GM12878 (cell line): ENCODE results near the gene HIGD1C. TPM values are rescaled to one million over a fixed set of nuclear protein-coding genes. Genes with fewer than 3 reads are reported as not detected.
A peak's percentile ranks its signal among the peaks of the same experiment; 100 is the strongest.

Experiments used
- CHD1 ChIP-seq: IDR thresholded peaks from 2 replicates; pipeline ENCODE4 v1.6.1; 2012; ENCODE audit warnings: low read depth, low read length, improper control_type of control experiment
- EP300 ChIP-seq, 2 experiments: fragments of 150-350 bp in 1 of 2; IDR thresholded peaks; 2 replicates each; pipeline ENCODE4 v1.6.1; 2011 to 2012; ENCODE audit warnings: low read depth in 2 of 2, low read length in 2 of 2, borderline replicate concordance in 1 of 2, improper control_type of control experiment in 1 of 2, inconsistent platforms in 1 of 2; ENCODE audit not compliant: control insufficient read depth in 1 of 2
- GATAD2B ChIP-seq: fragments of 450-650 bp; conservative IDR thresholded peaks from 2 replicates; pipeline ENCODE4 v1.6.1; 2017; ENCODE audit warnings: low read depth, mild to moderate bottlenecking, moderate library complexity
- HCFC1 ChIP-seq: fragments of 150-350 bp; IDR thresholded peaks from 2 replicates; pipeline ENCODE4 v1.6.1; 2014; ENCODE audit warnings: low read length
- MTA3 ChIP-seq: IDR thresholded peaks from 2 replicates; pipeline ENCODE4 v1.6.1; 2012; ENCODE audit warnings: low read length, inconsistent platforms, borderline replicate concordance
- NKRF ChIP-seq: fragments of 450-650 bp; conservative IDR thresholded peaks from 2 replicates; pipeline ENCODE4 v1.6.1; 2017; ENCODE audit warnings: mild to moderate bottlenecking, moderate library complexity
- PRDM15 ChIP-seq: fragments of 450-650 bp; formaldehyde crosslinking; IDR thresholded peaks from 2 replicates; pipeline ENCODE4 v1.4.0; 2020; ENCODE audit warnings: mild to moderate bottlenecking, moderate library complexity
- RELB ChIP-seq: fragments of 450-650 bp; IDR thresholded peaks from 2 replicates; pipeline ENCODE4 v1.6.1; 2017; ENCODE audit warnings: low read depth, mild to moderate bottlenecking, moderate library complexity
- ZNF622 ChIP-seq: fragments of 450-650 bp; IDR thresholded peaks from 2 replicates; pipeline ENCODE4 v1.6.1; 2017; ENCODE audit warnings: mild to moderate bottlenecking, inconsistent platforms
- polyA plus RNA-seq, 11 experiments: library from polyadenylated mRNA; depleted of rRNA in 4 of 11; unstranded in 6 of 11; stranded (reverse) in 5 of 11; fragments of >200 nt; fragmentation: Nextera tagmentation in 4 of 11; fragmentation: Illumina TruSeq in 1 of 11; extraction: Ambion mirVana in 4 of 11; extraction: Trizol in 1 of 11; gene quantifications; 1 replicate in 1 of 11; 2 replicates in 10 of 11; pipeline versions ENCODE4 v1.2.1 to v1.2.3, GENCODE V29; 2011 to 2016; ENCODE audit warnings: inconsistent platforms in 2 of 11, missing spikeins in 2 of 11, low read depth in 1 of 11
- total RNA-seq, 4 experiments: library from RNA; depleted of rRNA in 3 of 4; stranded (reverse); fragments of >200 nt in 3 of 4; fragmentation: Illumina TruSeq in 1 of 4; extraction: Trizol in 1 of 4; gene quantifications; 2 replicates each; pipeline versions ENCODE4 v1.2.1 to v1.2.3, GENCODE V29; 2013 to 2021
- TF ChIP-seq, protein P1 (sequence below): IDR thresholded peaks from 2 replicates; pipeline ENCODE4 v1.6.1; 2012; ENCODE audit warnings: improper control_type of control experiment, low read depth, low read length; ENCODE audit not compliant: insufficient replicate concordance
- TF ChIP-seq, protein P2 (sequence below): fragments of 450-650 bp; IDR thresholded peaks from 2 replicates; pipeline ENCODE4 v1.6.1; 2018; ENCODE audit warnings: mild to moderate bottlenecking, low read depth, moderate library complexity; ENCODE audit not compliant: partially characterized antibody

Gene HIGD1C
- total and polyA plus RNA-seq, 10 of the 15 experiments (the other 5 are each of a cell fraction or from before 2014, with no cell fraction given), result not detected

GRCh38 chr12:50924439-50925341 lies 27.7 kb upstream of the HIGD1C start (continued):
- TF ChIP-seq NKRF, result no peak; the same call in 1 of the 2 replicates
- no peak for TF ChIP-seq GATAD2B
- peak; percentile 17; the same call in 1 of the 2 replicates for TF ChIP-seq RELB
- TF ChIP-seq EP300 (IDR thresholded peaks at IDR 0.05; ENCODE audit: borderline replicate concordance in 1 of 2, control insufficient read depth in 1 of 2, low read depth in 2 of 2, low read length in 2 of 2), result peak; percentile 61 to 71; a peak in 3 of 4 replicates
- no peak for TF ChIP-seq HCFC1
- TF ChIP-seq, protein P1, sequence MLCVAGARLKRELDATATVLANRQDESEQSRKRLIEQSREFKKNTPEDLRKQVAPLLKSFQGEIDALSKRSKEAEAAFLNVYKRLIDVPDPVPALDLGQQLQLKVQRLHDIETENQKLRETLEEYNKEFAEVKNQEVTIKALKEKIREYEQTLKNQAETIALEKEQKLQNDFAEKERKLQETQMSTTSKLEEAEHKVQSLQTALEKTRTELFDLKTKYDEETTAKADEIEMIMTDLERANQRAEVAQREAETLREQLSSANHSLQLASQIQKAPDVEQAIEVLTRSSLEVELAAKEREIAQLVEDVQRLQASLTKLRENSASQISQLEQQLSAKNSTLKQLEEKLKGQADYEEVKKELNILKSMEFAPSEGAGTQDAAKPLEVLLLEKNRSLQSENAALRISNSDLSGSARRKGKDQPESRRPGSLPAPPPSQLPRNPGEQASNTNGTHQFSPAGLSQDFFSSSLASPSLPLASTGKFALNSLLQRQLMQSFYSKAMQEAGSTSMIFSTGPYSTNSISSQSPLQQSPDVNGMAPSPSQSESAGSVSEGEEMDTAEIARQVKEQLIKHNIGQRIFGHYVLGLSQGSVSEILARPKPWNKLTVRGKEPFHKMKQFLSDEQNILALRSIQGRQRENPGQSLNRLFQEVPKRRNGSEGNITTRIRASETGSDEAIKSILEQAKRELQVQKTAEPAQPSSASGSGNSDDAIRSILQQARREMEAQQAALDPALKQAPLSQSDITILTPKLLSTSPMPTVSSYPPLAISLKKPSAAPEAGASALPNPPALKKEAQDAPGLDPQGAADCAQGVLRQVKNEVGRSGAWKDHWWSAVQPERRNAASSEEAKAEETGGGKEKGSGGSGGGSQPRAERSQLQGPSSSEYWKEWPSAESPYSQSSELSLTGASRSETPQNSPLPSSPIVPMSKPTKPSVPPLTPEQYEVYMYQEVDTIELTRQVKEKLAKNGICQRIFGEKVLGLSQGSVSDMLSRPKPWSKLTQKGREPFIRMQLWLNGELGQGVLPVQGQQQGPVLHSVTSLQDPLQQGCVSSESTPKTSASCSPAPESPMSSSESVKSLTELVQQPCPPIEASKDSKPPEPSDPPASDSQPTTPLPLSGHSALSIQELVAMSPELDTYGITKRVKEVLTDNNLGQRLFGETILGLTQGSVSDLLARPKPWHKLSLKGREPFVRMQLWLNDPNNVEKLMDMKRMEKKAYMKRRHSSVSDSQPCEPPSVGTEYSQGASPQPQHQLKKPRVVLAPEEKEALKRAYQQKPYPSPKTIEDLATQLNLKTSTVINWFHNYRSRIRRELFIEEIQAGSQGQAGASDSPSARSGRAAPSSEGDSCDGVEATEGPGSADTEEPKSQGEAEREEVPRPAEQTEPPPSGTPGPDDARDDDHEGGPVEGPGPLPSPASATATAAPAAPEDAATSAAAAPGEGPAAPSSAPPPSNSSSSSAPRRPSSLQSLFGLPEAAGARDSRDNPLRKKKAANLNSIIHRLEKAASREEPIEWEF, result no peak
- no peak for TF ChIP-seq PRDM15 (CRISPR knock-in tag)
- no peak for TF ChIP-seq CHD1
- no peak; the same call in 1 of the 2 replicates for TF ChIP-seq MTA3
- TF ChIP-seq ZNF622, result no peak
- TF ChIP-seq, protein P2, sequence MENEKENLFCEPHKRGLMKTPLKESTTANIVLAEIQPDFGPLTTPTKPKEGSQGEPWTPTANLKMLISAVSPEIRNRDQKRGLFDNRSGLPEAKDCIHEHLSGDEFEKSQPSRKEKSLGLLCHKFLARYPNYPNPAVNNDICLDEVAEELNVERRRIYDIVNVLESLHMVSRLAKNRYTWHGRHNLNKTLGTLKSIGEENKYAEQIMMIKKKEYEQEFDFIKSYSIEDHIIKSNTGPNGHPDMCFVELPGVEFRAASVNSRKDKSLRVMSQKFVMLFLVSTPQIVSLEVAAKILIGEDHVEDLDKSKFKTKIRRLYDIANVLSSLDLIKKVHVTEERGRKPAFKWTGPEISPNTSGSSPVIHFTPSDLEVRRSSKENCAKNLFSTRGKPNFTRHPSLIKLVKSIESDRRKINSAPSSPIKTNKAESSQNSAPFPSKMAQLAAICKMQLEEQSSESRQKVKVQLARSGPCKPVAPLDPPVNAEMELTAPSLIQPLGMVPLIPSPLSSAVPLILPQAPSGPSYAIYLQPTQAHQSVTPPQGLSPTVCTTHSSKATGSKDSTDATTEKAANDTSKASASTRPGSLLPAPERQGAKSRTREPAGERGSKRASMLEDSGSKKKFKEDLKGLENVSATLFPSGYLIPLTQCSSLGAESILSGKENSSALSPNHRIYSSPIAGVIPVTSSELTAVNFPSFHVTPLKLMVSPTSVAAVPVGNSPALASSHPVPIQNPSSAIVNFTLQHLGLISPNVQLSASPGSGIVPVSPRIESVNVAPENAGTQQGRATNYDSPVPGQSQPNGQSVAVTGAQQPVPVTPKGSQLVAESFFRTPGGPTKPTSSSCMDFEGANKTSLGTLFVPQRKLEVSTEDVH, result no peak
